Right atrium auricular region (tissue), 2 donors: Measurements from ENCODE around the gene SIRPG. TPM values are rescaled to one million over a fixed set of nuclear protein-coding genes. Genes with fewer than 3 reads are reported as not detected.

ENCODE experiments used
- DNase-seq: peaks from one replicate; pipeline ENCODE4 v3.0.0-alpha.2; 2019; ENCODE audit warnings: low spot score
- H3K27ac ChIP-seq, 2 donors: fragments of 200-600 bp; sonication (generic); 1 replicate in 1 of 2; 2 replicates in 1 of 2; pipeline ENCODE4 v1.5.1; 2016 to 2019
- H3K27me3 ChIP-seq, 2 donors: fragments of 200-600 bp; sonication (generic); one replicate each; pipeline versions ENCODE4 v1.5.1 to v1.6.0; 2017 to 2019
- H3K36me3 ChIP-seq: fragments of 200-600 bp; sonication (generic); one replicate; pipeline ENCODE4 v1.5.1; 2016
- H3K4me1 ChIP-seq, 2 donors: fragments of 200-600 bp; sonication (generic); one replicate each; pipeline versions ENCODE4 v1.5.1 to v1.6.0; 2017 to 2019
- H3K4me3 ChIP-seq, 2 donors: fragments of 200-600 bp; sonication (generic); 1 replicate in 1 of 2; 2 replicates in 1 of 2; pipeline ENCODE4 v1.5.1; 2017 to 2019; ENCODE audit warnings: mild to moderate bottlenecking in 1 of 2, moderate library complexity in 1 of 2
- H3K9me3 ChIP-seq, 2 donors: fragments of 200-600 bp; sonication (generic); one replicate each; pipeline ENCODE4 v1.5.1; 2019
- total RNA-seq, 2 donors: library from RNA; depleted of rRNA; stranded (reverse); fragments of >200 nt; gene quantifications; one replicate each; pipeline ENCODE4 v1.1.0, GENCODE V29; 2016
- TF ChIP-seq, protein P1 (sequence below), 2 donors: fragments of 200-600 bp; sonication (generic); IDR thresholded peaks; one replicate each; pipeline ENCODE4 v1.5.1; 2019; ENCODE audit warnings: antibody characterized with exemption in 2 of 2

The SIRPG gene
- total RNA-seq, 2 donors from 2014 or later, result not detected

GRCh38 chr20:1697592-1697991, 40.0 kb upstream of the SIRPG start:
- H3K4me3 ChIP-seq, result no peak overlapping the region
- no peak overlapping the region for H3K27ac ChIP-seq
- no peaks in the 10 kb centered on the region for H3K27me3 ChIP-seq
- H3K36me3 ChIP-seq, result no peaks in the 10 kb centered on the region
- H3K9me3 ChIP-seq, result no peaks in the 10 kb centered on the region
- TF ChIP-seq, protein P1, sequence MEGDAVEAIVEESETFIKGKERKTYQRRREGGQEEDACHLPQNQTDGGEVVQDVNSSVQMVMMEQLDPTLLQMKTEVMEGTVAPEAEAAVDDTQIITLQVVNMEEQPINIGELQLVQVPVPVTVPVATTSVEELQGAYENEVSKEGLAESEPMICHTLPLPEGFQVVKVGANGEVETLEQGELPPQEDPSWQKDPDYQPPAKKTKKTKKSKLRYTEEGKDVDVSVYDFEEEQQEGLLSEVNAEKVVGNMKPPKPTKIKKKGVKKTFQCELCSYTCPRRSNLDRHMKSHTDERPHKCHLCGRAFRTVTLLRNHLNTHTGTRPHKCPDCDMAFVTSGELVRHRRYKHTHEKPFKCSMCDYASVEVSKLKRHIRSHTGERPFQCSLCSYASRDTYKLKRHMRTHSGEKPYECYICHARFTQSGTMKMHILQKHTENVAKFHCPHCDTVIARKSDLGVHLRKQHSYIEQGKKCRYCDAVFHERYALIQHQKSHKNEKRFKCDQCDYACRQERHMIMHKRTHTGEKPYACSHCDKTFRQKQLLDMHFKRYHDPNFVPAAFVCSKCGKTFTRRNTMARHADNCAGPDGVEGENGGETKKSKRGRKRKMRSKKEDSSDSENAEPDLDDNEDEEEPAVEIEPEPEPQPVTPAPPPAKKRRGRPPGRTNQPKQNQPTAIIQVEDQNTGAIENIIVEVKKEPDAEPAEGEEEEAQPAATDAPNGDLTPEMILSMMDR (IDR thresholded peaks at IDR 0.05), result no peak
- H3K4me1 ChIP-seq, result no peaks in the 10 kb centered on the region
- DNase-seq, result no peak

- no peak for DNase-seq
These were observed 39.1 kb upstream of the SIRPG start for GRCh38 chr20:1696521-1697209.

GRCh38 chr20:1694672-1695071, 37.1 kb upstream of the SIRPG start:
- DNase-seq, result no peak

More at GRCh38 chr20:1696521-1697209, 39.1 kb upstream of the SIRPG start:
- no peak overlapping the region for H3K4me3 ChIP-seq
- TF ChIP-seq, protein P1 (IDR thresholded peaks at IDR 0.05), result no peak
- no peaks in the 10 kb centered on the region for H3K4me1 ChIP-seq
- no peak overlapping the region for H3K27ac ChIP-seq
- no peaks in the 10 kb centered on the region for H3K9me3 ChIP-seq
- H3K27me3 ChIP-seq, result no peaks in the 10 kb centered on the region
- H3K36me3 ChIP-seq, result no peaks in the 10 kb centered on the region

GRCh38 chr20:1693427-1693826, 35.8 kb upstream of the SIRPG start:
- Histone ChIP-seq H3K9me3 (no peaks in the 10 kb centered on the region), H3K4me3 (no peak overlapping the region), H3K36me3 (no peaks in the 10 kb centered on the region), H3K27ac (no peak overlapping the region), H3K27me3 (no peaks in the 10 kb centered on the region), H3K4me1 (no peaks in the 10 kb centered on the region)
- TF ChIP-seq, protein P1 (IDR thresholded peaks at IDR 0.05), result no peak
- no peak for DNase-seq

More at GRCh38 chr20:1694672-1695071, 37.1 kb upstream of the SIRPG start:
- no peaks in the 10 kb centered on the region for H3K9me3 ChIP-seq
- no peak overlapping the region for H3K4me3 ChIP-seq
- no peaks in the 10 kb centered on the region for H3K36me3 ChIP-seq
- TF ChIP-seq, protein P1 (IDR thresholded peaks at IDR 0.05), result no peak
- no peak overlapping the region for H3K27ac ChIP-seq
- H3K27me3 ChIP-seq, result no peaks in the 10 kb centered on the region
- no peaks in the 10 kb centered on the region for H3K4me1 ChIP-seq

- H3K27me3 ChIP-seq, result no peaks in the 10 kb centered on the region
- H3K9me3 ChIP-seq, result no peaks in the 10 kb centered on the region
- TF ChIP-seq, protein P1 (IDR thresholded peaks at IDR 0.05), result no peak
- H3K27ac ChIP-seq, result no peak overlapping the region
- H3K36me3 ChIP-seq, result no peaks in the 10 kb centered on the region
- no peak for DNase-seq
- no peaks in the 10 kb centered on the region for H3K4me1 ChIP-seq
- no peak overlapping the region for H3K4me3 ChIP-seq
These were observed 32.1 kb upstream of the SIRPG start for GRCh38 chr20:1689721-1690120.
